ENCODE data around the gene NKAIN2. TPM values are rescaled to one million over a fixed set of nuclear protein-coding genes. Genes with fewer than 3 reads are reported as not detected.

The NKAIN2 gene
- total RNA-seq, 2 donors from 2014 or later = 0.29 TPM; not detected in 1

- no peaks in the 10 kb centered on the region for H3K9me3 Mint-ChIP-seq
- no peak overlapping the region for H3K4me3 Mint-ChIP-seq
- Histone ChIP-seq H3K27me3 (ENCODE audit: control insufficient read depth, insufficient read depth, low read length, poor library complexity, severe bottlenecking) (no peaks in the 10 kb centered on the region), H3K4me1 (ENCODE audit: control insufficient read depth, insufficient read depth, low read length) (peaks cover 3% of the 10 kb centered on the region), H3K36me3 (ENCODE audit: control insufficient read depth, insufficient read depth, low read length) (no peaks in the 10 kb centered on the region), H3K4me3 (ENCODE audit: low read length) (no peak overlapping the region), H3K27ac (ENCODE audit: low read depth, low read length) (no peak overlapping the region), H3K9me3 (ENCODE audit: control insufficient read depth, low read length) (no peaks in the 10 kb centered on the region), H3K9ac (ENCODE audit: extremely low read depth, low read length, poor library complexity, severe bottlenecking) (no peak overlapping the region)
- TF ChIP-seq CTCF (conservative IDR thresholded peaks at IDR 0.05) = no peak
- H3K36me3 Mint-ChIP-seq (ENCODE audit: low read depth) = no peaks in the 10 kb centered on the region
- 66 to 79% methylated on average over 3 to 8 of the region's 8 CpGs for WGBS, 2 experiments (ENCODE audit: insufficient coverage in 1 of 2, insufficient read length in 1 of 2)
- peaks cover 3% of the 10 kb centered on the region for H3K4me1 Mint-ChIP-seq
- peaks cover 33% of the 10 kb centered on the region for H3K27me3 Mint-ChIP-seq (ENCODE audit: insufficient read depth)
- peak; percentile 44 for DNase-seq
- no peak overlapping the region for H3K27ac Mint-ChIP-seq
Observed at GRCh38 chr6:123838505-123839234, 35.0 kb downstream of the NKAIN2 start.

GRCh38 chr6:123841067-123841896, 37.6 kb downstream of the NKAIN2 start:
- Histone ChIP-seq H3K9me3 (ENCODE audit: control insufficient read depth, low read length) (no peaks in the 10 kb centered on the region), H3K4me3 (ENCODE audit: low read length) (no peak overlapping the region), H3K27ac (ENCODE audit: low read depth, low read length) (no peak overlapping the region), H3K36me3 (ENCODE audit: control insufficient read depth, insufficient read depth, low read length) (no peaks in the 10 kb centered on the region), H3K4me1 (ENCODE audit: control insufficient read depth, insufficient read depth, low read length) (peaks cover 3% of the 10 kb centered on the region), H3K27me3 (ENCODE audit: control insufficient read depth, insufficient read depth, low read length, poor library complexity, severe bottlenecking) (no peaks in the 10 kb centered on the region), H3K9ac (ENCODE audit: extremely low read depth, low read length, poor library complexity, severe bottlenecking) (no peak overlapping the region)
- H3K9me3 Mint-ChIP-seq = no peaks in the 10 kb centered on the region
- H3K4me3 Mint-ChIP-seq = no peak overlapping the region
- H3K27me3 Mint-ChIP-seq (ENCODE audit: insufficient read depth) = peaks cover 28% of the 10 kb centered on the region
- 50 to 76% methylated on average over 3 to 6 of the region's 6 CpGs for WGBS, 2 experiments (ENCODE audit: insufficient coverage in 1 of 2, insufficient read length in 1 of 2)
- no peak overlapping the region for H3K27ac Mint-ChIP-seq
- peaks cover 3% of the 10 kb centered on the region for H3K4me1 Mint-ChIP-seq
- no peaks in the 10 kb centered on the region for H3K36me3 Mint-ChIP-seq (ENCODE audit: low read depth)
- no peak for DNase-seq
- no peak for TF ChIP-seq CTCF (conservative IDR thresholded peaks at IDR 0.05)

GRCh38 chr6:123844011-123844410, 40.3 kb downstream of the NKAIN2 start:
- H3K4me3 Mint-ChIP-seq = no peak overlapping the region
- H3K27me3 Mint-ChIP-seq (ENCODE audit: insufficient read depth) = peaks cover 25% of the 10 kb centered on the region
- Histone ChIP-seq H3K4me3 (ENCODE audit: low read length) (no peak overlapping the region), H3K9ac (ENCODE audit: extremely low read depth, low read length, poor library complexity, severe bottlenecking) (no peak overlapping the region), H3K4me1 (ENCODE audit: control insufficient read depth, insufficient read depth, low read length) (no peaks in the 10 kb centered on the region), H3K9me3 (ENCODE audit: control insufficient read depth, low read length) (no peaks in the 10 kb centered on the region), H3K36me3 (ENCODE audit: control insufficient read depth, insufficient read depth, low read length) (no peaks in the 10 kb centered on the region), H3K27ac (ENCODE audit: low read depth, low read length) (no peak overlapping the region), H3K27me3 (ENCODE audit: control insufficient read depth, insufficient read depth, low read length, poor library complexity, severe bottlenecking) (no peaks in the 10 kb centered on the region)
- WGBS, 2 experiments (ENCODE audit: insufficient coverage in 1 of 2, insufficient read length in 1 of 2) = 86 to 100% methylated on average over 2 to 5 of the region's 5 CpGs
- no peak for TF ChIP-seq CTCF (conservative IDR thresholded peaks at IDR 0.05)
- no peak for DNase-seq
- peaks cover 6% of the 10 kb centered on the region for H3K9me3 Mint-ChIP-seq
- no peak overlapping the region for H3K27ac Mint-ChIP-seq
- H3K4me1 Mint-ChIP-seq = no peaks in the 10 kb centered on the region
- no peaks in the 10 kb centered on the region for H3K36me3 Mint-ChIP-seq (ENCODE audit: low read depth)
